Measurements from ENCODE around the gene TTLL11. TPM values are rescaled to one million over a fixed set of nuclear protein-coding genes. Genes with fewer than 3 reads are reported as not detected.

TTLL11 gene
- total RNA-seq, 1 experiment from 2014 or later = 1.5 TPM

DNA sequence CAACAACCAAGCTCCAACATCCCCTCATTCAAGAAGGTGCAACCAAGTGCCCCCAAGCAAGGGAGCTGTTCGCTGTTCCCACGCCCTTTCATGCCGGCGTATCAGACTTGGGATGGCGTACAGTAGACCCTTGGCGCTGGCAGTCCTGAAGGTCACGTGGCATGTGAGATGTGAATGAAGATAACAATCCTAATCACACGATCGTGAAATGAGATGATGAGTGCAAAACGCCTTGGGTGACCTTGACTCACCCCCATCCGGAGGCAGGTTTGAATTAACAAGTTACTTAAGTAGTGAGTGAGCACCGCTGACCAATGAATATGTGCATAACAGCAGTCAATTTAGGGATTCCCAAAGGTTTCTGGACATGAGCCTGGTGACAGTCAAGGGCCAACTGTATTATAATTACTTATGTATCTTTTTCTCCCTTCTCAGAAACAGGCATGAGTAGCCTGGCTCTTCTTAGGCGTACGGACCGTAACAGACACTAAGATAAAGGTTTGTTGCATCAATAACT is 150.2 kb downstream of the TTLL11 start:
- Mint-ChIP-seq H3K27ac (no peak overlapping the region), H3K4me1 (peaks cover 14 to 22% of the 10 kb centered on the region in 2 experiments), H3K4me3 (no peak overlapping the region), H3K27me3 (ENCODE audit: low read depth) (no peaks in the 10 kb centered on the region), H3K36me3 (ENCODE audit: insufficient read depth in 1 of 3, low read depth in 3 of 3) (no peaks in the 10 kb centered on the region), H3K9me3 (no peaks in the 10 kb centered on the region)
- Histone ChIP-seq H4K5ac (ENCODE audit: insufficient read length, low read depth, low read length) (no peak overlapping the region), H3T11ph (ENCODE audit: low read length) (no peak overlapping the region), H2BK5ac (ENCODE audit: insufficient read length, low read length) (no peak overlapping the region), H3K18ac (ENCODE audit: insufficient read length, low read depth, low read length) (no peak overlapping the region), H3K9ac (ENCODE audit: extremely low read depth, insufficient read length, low read length) (no peak overlapping the region), H4K20me1 (ENCODE audit: control insufficient read depth, insufficient read depth, insufficient read length) (no peaks in the 10 kb centered on the region), H3K9me3 (ENCODE audit: control insufficient read depth, low read depth, low read length) (no peaks in the 10 kb centered on the region), H2BK12ac (ENCODE audit: insufficient read length, low read depth, low read length) (no peak overlapping the region), H2AFZ (ENCODE audit: low read length) (no peak overlapping the region), H3K4ac (ENCODE audit: low read depth, low read length) (no peak overlapping the region), H3K14ac (ENCODE audit: insufficient read depth, low read length) (no peak overlapping the region), H3K79me1 (ENCODE audit: insufficient read depth, low read depth, low read length, poor library complexity, severe bottlenecking) (no peaks in the 10 kb centered on the region), H2BK20ac (ENCODE audit: low read depth, low read length, poor library complexity, severe bottlenecking) (no peak overlapping the region), H2AK5ac (ENCODE audit: insufficient read length, low read length) (no peak overlapping the region), H3K4me1 (ENCODE audit: insufficient read depth, low read length) (peaks cover 2% of the 10 kb centered on the region; the same call in 1 of the 2 replicates), H3K79me2 (ENCODE audit: insufficient read depth, low read length) (no peaks in the 10 kb centered on the region), H2BK120ac (ENCODE audit: low read depth, low read length, poor library complexity, severe bottlenecking) (no peak overlapping the region), H3K4me2 (ENCODE audit: insufficient read depth, insufficient read length, low read length) (no peak overlapping the region), H3K27me3 (ENCODE audit: insufficient read depth, low read length) (no peaks in the 10 kb centered on the region), H3K27ac (ENCODE audit: insufficient read length, low read depth, low read length) (no peak overlapping the region), H3K23me2 (ENCODE audit: insufficient read length, low read depth, low read length, poor library complexity, severe bottlenecking) (no peaks in the 10 kb centered on the region), H4K91ac (ENCODE audit: insufficient read length, low read depth, low read length) (no peak overlapping the region), H3K56ac (ENCODE audit: insufficient read length, low read depth, low read length) (no peak overlapping the region), H2BK15ac (ENCODE audit: low read depth, low read length) (no peak overlapping the region), H4K8ac (replicated peaks; ENCODE audit: insufficient read length, low read depth, low read length) (no peak overlapping the region), H3K23ac (ENCODE audit: insufficient read length, low read depth, low read length) (no peak overlapping the region)
- TF ChIP-seq, protein P1, sequence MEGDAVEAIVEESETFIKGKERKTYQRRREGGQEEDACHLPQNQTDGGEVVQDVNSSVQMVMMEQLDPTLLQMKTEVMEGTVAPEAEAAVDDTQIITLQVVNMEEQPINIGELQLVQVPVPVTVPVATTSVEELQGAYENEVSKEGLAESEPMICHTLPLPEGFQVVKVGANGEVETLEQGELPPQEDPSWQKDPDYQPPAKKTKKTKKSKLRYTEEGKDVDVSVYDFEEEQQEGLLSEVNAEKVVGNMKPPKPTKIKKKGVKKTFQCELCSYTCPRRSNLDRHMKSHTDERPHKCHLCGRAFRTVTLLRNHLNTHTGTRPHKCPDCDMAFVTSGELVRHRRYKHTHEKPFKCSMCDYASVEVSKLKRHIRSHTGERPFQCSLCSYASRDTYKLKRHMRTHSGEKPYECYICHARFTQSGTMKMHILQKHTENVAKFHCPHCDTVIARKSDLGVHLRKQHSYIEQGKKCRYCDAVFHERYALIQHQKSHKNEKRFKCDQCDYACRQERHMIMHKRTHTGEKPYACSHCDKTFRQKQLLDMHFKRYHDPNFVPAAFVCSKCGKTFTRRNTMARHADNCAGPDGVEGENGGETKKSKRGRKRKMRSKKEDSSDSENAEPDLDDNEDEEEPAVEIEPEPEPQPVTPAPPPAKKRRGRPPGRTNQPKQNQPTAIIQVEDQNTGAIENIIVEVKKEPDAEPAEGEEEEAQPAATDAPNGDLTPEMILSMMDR (conservative IDR thresholded peaks at IDR 0.05) = no peak
- WGBS (ENCODE audit: extremely low coverage, insufficient read length, low lambda C conversion rate) = no CpG with 5 or more reads among the region's 15 CpGs
- no peak for DNase-seq

Measured in H9 (cell line).